ENCODE data around the gene PIK3R5. TPM values are rescaled to one million over a fixed set of nuclear protein-coding genes. Genes with fewer than 3 reads are reported as not detected.
A peak's percentile ranks its signal among the peaks of the same experiment; 100 is the strongest.

The PIK3R5 gene
- total and polyA plus RNA-seq, 8 donors: 0.90 to 29.8 (median 5.1) TPM; not detected in 1

GRCh38 chr17:8889458-8890210 is 75.9 kb downstream of the PIK3R5 start:
- peaks cover 0 to 5% (median 3%) of the 10 kb centered on the region in 4 donors for H3K4me1 ChIP-seq

GRCh38 chr17:8888704-8889302 is 76.7 kb downstream of the PIK3R5 start:
- Histone ChIP-seq H3K27me3 (no peaks in the 10 kb centered on the region), H3K9me3 (no peaks in the 10 kb centered on the region), H3K4me1 (peaks cover 0 to 4% (median 0%) of the 10 kb centered on the region in 4 donors), H3K36me3 (peaks cover 0 to 59% (median 8%) of the 10 kb centered on the region in 4 donors), H3K4me3 (no peak overlapping the region), H3K27ac (no peak overlapping the region)
- TF ChIP-seq, protein P1, sequence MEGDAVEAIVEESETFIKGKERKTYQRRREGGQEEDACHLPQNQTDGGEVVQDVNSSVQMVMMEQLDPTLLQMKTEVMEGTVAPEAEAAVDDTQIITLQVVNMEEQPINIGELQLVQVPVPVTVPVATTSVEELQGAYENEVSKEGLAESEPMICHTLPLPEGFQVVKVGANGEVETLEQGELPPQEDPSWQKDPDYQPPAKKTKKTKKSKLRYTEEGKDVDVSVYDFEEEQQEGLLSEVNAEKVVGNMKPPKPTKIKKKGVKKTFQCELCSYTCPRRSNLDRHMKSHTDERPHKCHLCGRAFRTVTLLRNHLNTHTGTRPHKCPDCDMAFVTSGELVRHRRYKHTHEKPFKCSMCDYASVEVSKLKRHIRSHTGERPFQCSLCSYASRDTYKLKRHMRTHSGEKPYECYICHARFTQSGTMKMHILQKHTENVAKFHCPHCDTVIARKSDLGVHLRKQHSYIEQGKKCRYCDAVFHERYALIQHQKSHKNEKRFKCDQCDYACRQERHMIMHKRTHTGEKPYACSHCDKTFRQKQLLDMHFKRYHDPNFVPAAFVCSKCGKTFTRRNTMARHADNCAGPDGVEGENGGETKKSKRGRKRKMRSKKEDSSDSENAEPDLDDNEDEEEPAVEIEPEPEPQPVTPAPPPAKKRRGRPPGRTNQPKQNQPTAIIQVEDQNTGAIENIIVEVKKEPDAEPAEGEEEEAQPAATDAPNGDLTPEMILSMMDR (IDR thresholded peaks at IDR 0.05): no peak
- TF ChIP-seq POLR2AphosphoS5 (IDR thresholded peaks at IDR 0.05): no peak
- no peak for TF ChIP-seq EP300 (IDR thresholded peaks at IDR 0.05)
- TF ChIP-seq POLR2A (IDR thresholded peaks at IDR 0.05): no peak
- intact Hi-C loops (cut with DNase I; ENCODE audit: low total_unique reads): no loop called here
- no peak for DNase-seq
- WGBS, 5 donors: 50 to 80% (median 68%) methylated on average over 8 of the region's 8 CpGs

More at GRCh38 chr17:8889458-8890210, 75.9 kb downstream of the PIK3R5 start:
- intact Hi-C loops (cut with DNase I; ENCODE audit: low total_unique reads): no loop called here
- Histone ChIP-seq H3K27ac (no peak overlapping the region), H3K9me3 (no peaks in the 10 kb centered on the region), H3K4me3 (no peak overlapping the region), H3K36me3 (peaks cover 0 to 51% (median 5%) of the 10 kb centered on the region in 4 donors), H3K27me3 (no peaks in the 10 kb centered on the region)
- TF ChIP-seq POLR2A (IDR thresholded peaks at IDR 0.05) (no peak), POLR2AphosphoS5 (IDR thresholded peaks at IDR 0.05) (no peak), EP300 (IDR thresholded peaks at IDR 0.05) (no peak)
- TF ChIP-seq, protein P1 (IDR thresholded peaks at IDR 0.05): no peak
- no peak for DNase-seq
- WGBS, 5 donors: 95 to 97% (median 96%) methylated on average over 12 to 14 of the region's 14 CpGs

- WGBS, 5 donors: 71 to 76% (median 74%) methylated on average over 29 to 39 of the region's 39 CpGs
- no peak for TF ChIP-seq EP300 (IDR thresholded peaks at IDR 0.05)
- no peak for TF ChIP-seq POLR2A (IDR thresholded peaks at IDR 0.05)
- TF ChIP-seq POLR2AphosphoS5 (IDR thresholded peaks at IDR 0.05): no peak
- TF ChIP-seq, protein P1 (IDR thresholded peaks at IDR 0.05): no peak
- H3K27ac ChIP-seq: no peak overlapping the region
- intact Hi-C loops (cut with DNase I; ENCODE audit: low total_unique reads): no loop called here
- peaks cover 0 to 4% (median 0%) of the 10 kb centered on the region in 4 donors for H3K4me1 ChIP-seq
- DNase-seq: peak in 1 of 2 donors; percentile 51
- H3K27me3 ChIP-seq: no peaks in the 10 kb centered on the region
- peaks cover 0 to 64% (median 10%) of the 10 kb centered on the region in 4 donors for H3K36me3 ChIP-seq
- no peaks in the 10 kb centered on the region for H3K9me3 ChIP-seq
- no peak overlapping the region for H3K4me3 ChIP-seq
These were observed 77.4 kb downstream of the PIK3R5 start for GRCh38 chr17:8887834-8888703.

- peaks cover 0 to 4% (median 0%) of the 10 kb centered on the region in 4 donors for H3K4me1 ChIP-seq
- H3K4me3 ChIP-seq: no peak overlapping the region
- no peak overlapping the region for H3K27ac ChIP-seq
- TF ChIP-seq POLR2A (IDR thresholded peaks at IDR 0.05): no peak
- no peak for TF ChIP-seq EP300 (IDR thresholded peaks at IDR 0.05)
- TF ChIP-seq, protein P1 (IDR thresholded peaks at IDR 0.05): no peak
- no peak for TF ChIP-seq POLR2AphosphoS5 (IDR thresholded peaks at IDR 0.05)
- DNase-seq: no peak
- intact Hi-C loops (cut with DNase I; ENCODE audit: low total_unique reads): no loop called here
- 91 to 97% (median 96%) methylated on average over 11 of the region's 11 CpGs for WGBS, 5 donors
- no peaks in the 10 kb centered on the region for H3K27me3 ChIP-seq
- H3K9me3 ChIP-seq: no peaks in the 10 kb centered on the region
- peaks cover 0 to 65% (median 10%) of the 10 kb centered on the region in 4 donors for H3K36me3 ChIP-seq
These were observed 78.2 kb downstream of the PIK3R5 start for GRCh38 chr17:8887301-8887700.

Data from stomach (tissue), 9 donors.